OCI-M1 (cell line): ENCODE data around the gene SPECC1L.
"Not testable (repeated sequence)": the region's sequence is repeated elsewhere in the genome, so short reads cannot be mapped to it uniquely, and the experiment has no call there.

Source experiments
- DNase-seq: peaks from one replicate; lab custom pipeline; 2025; lab: John Stamatoyannopoulos, UW

The SPECC1L gene

DNA sequence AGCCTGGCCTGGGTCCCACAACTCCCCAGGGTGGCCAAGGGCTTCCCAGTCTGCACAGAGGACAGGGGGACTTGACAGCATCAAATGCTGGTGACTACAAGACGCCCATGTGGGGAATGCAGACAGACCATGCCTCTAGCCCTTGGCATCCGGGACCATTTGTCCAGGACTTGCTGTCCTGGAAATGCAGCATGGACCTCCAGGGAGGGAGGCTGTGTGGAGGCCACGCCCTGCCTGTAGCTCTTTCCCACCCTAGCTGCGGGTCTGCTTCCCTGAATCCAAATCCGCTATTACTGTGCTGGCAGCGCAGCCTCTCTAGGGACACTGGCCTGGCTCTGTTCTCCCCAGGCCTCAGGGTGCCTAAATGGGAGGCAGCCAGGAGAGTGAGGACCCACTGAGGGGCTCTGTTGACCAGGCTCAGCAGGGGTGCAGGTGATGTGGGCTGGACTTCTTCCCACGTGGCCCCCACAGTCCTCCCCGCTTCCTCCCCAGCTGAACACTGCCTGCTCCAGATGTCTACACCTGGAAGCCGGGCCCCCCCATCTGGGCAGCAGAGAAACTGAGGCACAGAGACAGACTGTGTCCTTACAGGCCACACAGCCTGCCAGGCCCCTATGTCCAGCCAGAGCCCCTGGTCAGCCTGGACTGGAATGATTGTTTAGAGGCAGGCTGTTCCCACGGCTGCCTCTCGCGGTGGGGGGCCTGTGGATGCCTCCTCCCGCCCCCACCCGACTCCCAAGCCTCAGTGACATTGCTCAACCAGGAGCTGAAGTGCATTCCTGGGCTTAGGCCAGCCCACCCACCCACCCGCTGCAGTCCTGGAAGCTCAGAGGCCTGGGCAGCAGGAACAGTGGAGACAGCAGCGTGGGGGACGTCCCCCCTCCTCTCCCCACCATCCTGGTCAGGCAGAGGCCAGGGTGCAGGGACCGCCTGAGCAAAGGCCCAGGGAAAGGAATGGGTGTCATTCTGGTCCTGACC, 24.8 kb upstream of the SPECC1L start:
- DNase-seq: not testable (repeated sequence)

DNA sequence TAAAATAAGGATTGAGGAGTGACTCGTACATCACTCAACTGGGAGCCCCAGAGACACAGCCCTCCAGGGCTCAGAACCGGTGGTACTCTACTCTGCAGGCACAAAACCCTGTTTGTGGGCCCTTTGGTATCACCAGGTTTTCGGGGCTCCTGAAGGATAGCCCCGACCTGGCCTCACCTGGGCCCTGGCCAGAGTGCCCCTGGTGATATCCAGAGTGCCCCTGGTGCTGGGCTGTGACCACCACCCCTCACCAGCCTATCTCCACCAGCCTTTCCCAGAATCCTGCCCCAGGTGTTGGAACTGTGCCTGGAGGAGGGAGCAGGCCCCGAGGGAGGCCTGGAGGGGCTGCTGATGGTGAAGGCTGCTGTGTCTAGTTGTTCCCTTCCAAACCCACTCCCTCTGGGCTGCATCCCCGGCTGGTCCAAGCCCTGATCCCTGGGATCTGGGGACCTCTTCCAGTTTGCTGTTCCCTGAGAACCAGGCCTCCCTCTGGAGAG, 23.6 kb upstream of the SPECC1L start:
- no peak for DNase-seq

DNA sequence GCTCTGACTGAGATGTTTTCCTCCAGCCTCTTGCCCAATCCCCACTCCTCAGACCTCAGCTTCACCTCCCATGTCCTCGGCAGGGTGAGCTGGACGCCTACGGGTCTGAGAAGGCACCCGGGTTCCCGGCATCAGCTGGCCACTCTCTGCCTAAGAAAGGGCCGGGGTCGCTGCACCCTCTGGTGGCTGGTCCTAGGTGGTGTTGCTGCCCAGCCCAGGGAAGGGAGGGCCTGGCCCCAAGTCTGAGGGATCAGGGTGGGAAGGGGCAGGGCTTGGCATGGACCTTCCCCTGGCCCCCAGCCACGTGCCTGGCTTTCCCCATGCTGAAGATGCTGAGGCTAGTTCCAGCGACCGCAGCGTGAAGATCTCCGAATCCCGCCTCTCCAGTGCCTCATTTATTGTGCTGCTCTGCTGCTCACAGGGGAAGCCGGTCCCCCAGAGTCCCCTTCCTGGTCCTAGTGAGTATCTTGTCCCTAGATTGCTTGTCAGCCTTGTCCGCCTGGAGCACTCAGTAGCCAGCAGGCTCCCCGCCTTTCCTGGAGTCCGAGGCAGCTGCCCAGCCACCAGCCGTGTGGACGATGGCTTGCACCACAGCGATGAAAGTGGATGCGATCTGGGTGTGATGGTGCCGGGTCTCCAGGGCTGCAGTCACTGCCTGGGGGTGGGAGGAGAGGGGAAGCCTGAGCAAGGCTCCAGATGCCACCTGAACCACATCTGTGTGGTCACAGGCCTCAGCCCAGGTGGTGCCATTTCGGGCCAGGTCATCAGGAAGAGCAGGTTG, 22.9 kb upstream of the SPECC1L start:
- DNase-seq: peak; percentile 89

DNA sequence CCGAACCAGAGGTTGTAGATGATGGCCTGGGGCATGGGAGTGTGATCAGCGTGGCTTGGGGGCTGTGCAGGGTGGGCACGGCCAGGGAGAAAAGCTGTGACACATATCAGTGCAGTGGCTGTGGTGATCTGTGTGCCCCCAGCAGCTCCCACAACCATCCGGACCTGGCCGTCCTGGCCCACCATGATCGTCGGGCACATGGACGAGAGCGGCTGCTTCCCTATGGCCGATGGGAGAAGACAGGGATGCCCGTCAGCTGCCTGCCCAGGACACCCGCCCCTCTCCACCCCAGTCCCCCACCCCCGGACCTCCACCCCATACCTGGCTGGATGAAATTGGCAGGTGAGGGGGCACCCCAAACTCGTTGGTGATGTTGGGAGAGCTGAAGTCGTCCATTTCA, 22.0 kb upstream of the SPECC1L start:
- not testable (repeated sequence) for DNase-seq

DNA sequence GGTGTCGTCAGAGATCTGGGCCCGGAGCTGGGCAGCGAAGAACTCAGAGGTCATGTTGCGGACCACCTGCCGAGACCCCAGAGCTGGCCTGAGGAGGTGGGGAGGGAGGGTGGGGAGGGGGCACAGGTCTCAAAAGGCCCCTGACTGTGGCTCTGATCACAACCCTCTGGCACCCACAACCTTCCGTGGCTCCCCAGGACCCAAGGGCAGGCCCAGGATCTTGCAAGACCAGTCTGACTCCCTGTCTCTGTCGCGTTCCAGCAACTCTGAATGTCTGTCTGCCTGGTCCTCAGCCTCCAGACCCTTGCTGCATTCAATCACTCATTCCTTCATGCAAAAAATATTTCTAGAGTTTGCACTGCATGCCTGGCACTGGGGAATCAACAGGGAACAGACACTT, 21.2 kb upstream of the SPECC1L start:
- not testable (repeated sequence) for DNase-seq

DNA sequence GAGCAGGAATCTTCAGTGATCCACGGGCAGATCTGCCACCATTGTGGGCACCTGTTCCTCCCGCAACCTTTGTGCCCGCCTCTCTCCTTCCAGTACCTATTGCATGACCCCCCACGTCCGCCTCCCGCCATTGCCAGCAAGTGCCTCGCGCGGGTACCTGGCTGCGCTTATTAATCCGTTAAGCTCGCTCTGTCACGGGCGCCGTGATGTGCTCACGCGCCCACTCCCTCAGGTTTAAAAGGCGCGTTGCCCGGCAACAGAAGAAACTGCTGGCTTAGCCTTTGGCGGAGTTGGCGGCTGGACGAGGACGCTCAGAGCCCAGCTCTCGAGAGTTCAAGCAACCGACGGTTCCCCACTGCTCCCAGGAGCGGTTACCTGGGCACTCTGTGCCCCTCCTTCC, 19.3 kb upstream of the SPECC1L start:
- DNase-seq: not testable (repeated sequence)

DNA sequence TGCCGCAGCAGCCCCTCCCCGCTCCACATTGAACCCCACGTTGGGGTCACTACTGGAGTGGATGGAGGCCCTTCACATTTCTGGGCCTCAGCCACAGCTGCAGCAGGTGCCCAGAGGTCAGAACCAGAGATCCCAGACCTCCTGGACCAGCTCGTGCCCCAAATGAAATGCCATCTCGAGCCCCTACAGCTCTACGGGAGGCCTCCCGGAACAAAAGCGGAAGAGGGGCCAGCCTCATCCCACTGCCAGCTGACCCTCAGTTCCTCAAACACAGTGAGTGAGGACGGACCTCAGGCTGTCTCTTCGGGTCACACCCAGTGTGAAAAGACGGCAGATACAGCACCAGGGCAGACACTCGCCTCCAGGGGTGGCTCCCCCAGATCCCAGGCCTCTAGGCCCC, 17.5 kb upstream of the SPECC1L start:
- not testable (repeated sequence) for DNase-seq

DNA sequence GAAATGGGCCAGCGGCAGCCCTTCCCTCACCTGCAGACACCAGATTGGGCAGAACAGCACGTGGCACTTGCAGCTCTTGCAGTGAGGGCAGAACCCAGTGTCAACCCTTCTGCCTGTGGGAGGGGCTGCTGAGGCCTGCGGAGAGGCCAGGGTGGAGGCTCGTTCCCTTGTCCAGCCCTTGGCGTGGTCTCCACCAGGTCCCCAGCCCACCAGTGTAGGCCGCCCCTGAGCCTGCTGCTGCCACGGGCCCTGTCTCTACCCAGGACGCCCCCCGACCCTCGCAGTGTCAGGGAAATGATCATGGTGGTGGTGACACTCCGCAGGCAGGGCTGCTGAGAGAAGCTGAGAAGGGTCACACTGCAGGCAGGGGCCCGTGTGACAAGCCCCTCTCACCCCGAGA, 14.5 kb upstream of the SPECC1L start:
- not testable (repeated sequence) for DNase-seq

DNA sequence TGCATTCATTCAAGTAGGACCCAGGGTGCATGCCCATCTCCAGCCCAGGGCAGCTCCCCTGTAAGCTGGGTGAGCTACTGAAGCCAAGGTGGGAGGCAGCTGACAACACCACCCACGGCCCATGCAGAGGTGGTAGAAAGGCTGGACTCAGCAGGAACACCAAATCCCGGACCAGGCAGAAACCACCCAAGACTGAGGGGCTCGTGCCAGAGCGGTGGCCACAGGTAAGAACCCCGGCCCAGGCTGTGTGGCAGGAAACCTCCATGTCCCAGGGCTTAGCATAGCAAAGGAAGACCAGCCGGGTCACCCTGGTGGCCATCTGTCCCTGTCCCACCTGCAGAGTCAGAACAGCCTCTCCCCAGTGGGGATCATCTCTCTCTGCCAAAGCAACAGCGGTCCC, 13.9 kb upstream of the SPECC1L start:
- not testable (repeated sequence) for DNase-seq

DNA sequence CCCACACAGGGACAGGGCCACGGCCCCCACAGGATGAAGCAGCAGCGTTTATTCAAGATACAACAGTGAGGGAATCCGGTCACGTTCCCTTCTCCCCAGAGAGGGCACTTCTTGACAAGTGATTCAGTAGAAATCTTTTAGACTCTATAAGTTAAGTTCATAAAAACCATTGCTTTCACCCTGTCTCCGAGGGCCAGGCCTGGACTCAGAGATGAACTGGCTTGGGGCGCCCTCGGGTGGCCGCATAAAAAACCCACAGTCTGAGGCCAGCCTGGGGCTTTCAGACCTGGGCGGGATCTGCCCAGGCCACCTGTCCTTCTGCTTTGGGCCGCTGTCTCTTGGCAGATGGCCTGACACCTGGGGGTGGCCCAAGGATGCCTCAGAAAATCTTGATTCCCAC, 11.2 kb upstream of the SPECC1L start:
- peak; percentile 94 for DNase-seq

DNA sequence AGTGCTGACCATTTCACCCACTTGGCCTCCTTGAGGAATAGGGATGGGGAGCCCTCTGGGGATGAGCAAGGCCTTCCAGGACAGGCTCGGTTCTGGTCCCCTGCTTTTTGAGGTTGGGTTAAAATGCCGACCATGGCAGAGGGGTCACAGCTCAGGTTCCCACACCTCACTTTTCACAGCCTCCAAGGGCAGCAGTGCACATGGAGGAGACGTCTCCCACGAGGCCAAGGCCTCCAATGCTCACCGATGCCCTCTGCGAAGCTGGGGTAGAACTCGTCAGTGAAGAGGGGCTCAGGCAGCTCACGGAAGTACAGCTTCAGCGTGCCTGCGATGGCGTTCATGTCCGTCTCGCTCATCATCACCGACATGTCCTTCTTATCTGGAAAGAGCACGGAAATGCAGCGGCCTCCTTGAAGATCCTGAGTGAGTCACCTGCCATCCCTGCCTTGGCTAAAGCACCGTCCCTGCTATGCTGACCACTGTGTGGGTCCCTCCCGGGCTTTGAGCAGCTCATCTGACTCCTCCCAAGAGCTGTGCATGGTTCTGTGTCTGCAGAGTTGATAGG, 8.4 kb upstream of the SPECC1L start:
- not testable (repeated sequence) for DNase-seq

DNA sequence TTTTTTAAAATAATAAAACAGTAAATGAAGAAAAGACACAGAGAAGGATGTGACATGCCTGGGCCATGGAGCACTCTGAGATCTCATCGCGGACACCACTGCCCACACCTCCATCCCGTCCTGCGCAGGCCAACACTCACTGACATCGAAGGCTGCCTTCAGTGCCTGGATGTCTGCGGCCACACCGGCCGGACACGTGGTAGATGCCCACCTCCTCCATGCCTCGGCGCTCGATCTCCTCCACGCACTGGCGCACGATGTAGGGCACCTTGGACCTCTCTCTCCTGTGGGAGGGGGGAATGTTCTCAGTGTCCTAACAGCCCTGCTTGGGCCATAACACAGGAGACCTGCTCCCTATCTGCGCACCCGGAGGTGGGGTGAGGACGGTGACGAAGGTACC, 7.2 kb upstream of the SPECC1L start:
- not testable (repeated sequence) for DNase-seq

DNA sequence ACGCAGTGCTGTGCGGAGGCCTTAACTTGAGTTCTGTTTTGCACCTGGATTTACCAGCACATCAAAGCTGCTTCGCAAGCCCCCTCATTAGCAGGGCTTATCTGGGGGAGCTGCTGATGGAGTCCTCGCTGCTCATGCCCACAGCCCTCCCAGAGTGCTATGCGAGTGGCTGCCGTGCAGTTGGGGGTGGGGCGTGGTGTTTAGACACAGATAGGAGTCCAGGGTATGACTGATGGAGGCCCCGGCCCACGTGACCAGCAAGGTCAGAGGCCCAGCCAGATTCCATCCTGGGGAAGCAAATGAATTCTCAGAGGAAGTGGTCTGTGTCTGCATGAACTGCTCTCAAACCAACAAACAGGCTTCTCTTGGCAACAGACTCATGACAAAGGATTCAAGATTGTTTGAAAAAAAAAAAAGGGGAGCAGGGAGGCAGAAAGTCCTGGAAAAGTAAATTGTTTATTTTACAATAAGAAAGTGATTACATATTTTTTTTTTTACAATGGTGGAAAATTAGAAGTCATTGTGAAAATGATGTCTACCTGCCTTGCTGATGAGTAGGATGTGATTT, 6.2 kb upstream of the SPECC1L start:
- DNase-seq: peak; percentile 54

DNA sequence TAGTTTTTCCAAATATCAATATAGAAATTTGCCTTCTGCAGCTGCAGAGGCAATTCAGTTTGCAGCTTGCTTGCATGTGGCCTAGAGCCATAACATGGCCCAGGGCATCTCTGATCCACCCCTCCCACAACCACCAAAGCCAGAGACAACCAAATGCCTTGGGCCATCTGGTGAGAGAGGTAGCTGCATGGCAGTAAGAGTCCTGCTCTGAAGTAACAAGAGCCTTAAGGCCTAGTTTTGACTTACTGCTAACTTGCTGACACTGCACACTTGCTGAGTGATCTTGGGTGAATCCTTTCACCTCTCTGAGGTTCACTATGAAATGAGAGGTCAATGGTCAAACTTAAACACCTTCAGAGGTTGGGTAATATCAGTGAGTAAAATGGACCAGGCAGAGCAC, 4.9 kb upstream of the SPECC1L start:
- no peak for DNase-seq

DNA sequence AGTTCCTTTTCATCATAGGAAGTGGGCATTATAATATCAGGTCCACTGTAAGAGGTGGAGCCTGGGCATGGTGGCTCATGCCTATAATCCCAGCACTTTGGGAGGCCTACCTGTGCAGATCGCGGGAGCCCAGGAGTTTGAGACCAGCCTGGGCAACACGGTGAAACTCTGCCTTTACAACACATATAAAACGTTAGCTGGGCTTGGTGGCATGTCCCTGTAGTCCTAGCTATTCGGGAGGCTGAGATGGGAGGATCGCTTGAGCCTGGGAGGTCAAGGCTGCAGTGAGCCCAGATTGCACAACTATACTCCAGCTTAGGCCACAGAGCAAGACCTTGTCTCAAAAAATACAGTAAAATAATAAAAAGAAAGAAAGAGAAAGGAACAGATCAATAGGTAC, 4.1 kb upstream of the SPECC1L start:
- not testable (repeated sequence) for DNase-seq

DNA sequence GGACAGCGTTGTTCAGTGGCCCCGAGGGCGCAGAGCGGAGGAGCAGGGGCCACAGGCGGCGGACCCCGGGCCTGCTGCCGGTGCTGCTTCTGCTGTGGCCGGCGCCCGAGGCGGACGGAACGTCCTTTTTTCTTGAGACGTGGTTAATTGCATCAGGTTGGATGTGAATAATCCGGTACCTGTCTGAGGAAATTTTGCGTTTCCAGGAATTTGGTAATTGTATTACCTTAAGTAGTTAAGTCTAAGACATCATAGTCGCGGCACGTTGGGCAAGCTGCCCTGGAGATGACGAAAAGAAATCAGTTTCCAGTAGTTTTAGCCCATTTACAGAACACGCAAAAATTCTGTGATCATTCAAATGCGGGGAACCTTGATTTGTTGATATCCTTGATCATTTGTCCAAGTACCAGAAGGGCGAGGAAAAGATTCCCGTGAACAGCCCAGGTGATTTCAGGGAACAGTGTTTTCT, 789 bp downstream of the SPECC1L start:
- peak; percentile 69 for DNase-seq

DNA sequence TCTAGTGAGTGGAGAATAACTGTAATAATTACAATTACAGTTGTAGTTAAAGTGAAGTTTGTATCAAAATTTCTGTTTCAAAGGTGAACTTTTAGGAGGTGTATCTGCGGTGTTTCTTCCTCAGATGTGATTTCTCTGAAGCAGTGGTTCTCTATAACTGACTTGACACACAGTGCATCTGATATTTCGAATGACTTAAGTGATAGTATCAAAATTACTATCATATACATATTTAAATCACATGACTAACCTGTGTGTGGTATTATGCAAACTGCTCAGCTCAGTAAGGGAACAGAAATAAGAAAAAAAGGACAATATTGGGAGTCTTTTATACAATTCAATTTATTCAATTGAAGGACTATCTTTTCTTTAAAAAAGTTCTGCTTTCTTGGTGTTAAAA, 2.4 kb downstream of the SPECC1L start:
- not testable (repeated sequence) for DNase-seq

DNA sequence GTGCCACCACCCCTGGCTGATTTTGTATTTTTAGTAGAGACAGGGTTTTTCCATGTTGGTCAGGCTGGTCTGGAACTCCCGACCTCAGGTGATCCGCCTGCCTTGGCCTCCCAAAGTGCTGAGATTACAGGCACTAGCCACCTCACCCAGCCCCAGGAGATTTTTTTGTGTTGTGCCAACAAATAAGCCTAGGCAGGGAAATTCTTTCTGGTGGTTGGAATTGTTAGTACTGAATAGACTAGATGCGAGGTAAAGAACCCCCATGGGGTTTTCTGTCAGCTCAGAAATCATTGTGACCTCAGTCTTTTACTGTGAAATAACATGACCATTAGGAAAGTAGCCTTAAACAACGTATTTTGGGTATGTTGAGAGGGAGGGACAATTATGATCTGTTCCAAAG, 3.3 kb downstream of the SPECC1L start:
- DNase-seq: not testable (repeated sequence)

DNA sequence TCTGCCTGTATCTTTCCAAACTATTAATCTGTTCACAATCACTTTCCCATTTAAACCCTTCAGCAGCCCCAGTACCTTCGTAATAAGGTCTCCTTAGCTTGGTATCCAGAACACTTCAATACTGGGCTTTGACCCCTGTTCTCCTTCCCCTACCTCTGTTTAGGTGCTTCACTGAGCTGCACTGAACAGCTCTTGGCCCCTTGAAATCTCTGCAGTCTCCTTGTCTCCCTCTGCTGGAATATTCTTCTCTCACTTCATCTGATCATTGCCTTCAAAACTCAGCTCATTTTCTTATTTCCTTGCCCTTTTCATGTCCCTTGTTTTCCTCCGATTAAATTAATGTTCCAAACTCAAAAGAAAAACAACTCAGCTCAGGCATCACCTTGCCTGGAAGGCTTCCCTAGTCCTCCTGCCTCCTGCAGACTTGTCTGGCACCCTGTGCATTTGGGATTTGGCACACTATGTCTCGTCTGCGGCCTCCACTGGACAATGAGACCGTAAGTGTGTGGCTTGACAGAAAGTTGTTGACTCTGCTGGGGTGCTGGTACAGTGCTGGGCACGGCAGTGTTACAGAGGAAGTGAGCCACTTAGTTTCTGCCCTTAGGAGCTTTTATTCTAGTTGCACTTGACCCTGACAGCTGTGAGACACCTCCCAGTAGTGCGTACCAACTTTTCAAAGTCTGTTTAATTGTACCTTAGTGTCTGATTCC, 4.2 kb downstream of the SPECC1L start:
- DNase-seq: not testable (repeated sequence)

DNA sequence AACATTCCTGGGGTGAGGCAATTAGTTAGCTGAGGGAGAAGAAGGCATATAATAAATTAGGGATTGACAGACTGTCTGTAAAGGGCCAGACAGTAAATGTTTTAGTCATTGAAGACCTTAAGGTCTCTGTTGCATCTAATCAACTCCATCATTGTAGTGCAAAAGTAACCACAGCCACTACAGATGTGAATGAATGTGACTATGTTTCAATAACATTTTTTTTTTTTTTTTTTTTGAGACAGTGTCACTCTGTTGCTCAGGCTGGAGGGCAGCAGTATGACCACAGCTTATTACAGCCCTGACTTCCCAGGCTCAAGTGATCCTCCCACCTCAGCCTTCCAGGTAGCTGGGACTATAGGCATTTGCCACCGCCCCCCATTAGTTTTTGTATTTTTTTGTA, 9.7 kb downstream of the SPECC1L start:
- not testable (repeated sequence) for DNase-seq

DNA sequence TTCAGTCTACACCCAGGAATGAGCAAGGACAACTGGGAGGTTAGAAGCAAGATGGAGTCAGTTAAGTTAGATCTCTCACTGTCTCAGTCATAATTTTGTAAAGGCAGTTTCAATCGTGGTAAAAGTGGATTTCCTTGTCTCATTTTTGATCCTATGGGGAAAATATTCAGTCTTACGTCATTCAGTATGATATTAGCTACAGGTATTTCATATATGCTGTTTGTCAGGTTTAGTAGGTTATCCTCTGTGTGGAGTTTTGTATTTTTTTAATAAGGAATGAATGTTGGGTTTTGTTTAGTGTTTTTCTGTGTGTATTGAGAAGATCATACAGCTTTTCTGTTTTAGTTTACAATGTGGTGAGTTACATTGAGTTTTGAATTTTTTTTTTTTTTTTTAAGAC, 11.8 kb downstream of the SPECC1L start:
- no peak for DNase-seq
